HG03354 (cell line): Measurements from ENCODE around the gene UFD1.

Experiments used
- ATAC-seq: cut with Tn5 transposase; IDR thresholded peaks from one replicate; pipeline ENCODE4 v1.9.1; 2021; ENCODE audit warnings: mild to moderate bottlenecking; ENCODE audit not compliant: unreplicated experiment, poor library complexity, severe bottlenecking

UFD1 gene

GRCh38 chr22:19498154-19498865, 19.3 kb upstream of the UFD1 start:
- no peak for ATAC-seq

- no peak for ATAC-seq
Observed at GRCh38 chr22:19497245-19497644, 18.3 kb upstream of the UFD1 start.

- no peak for ATAC-seq
Observed at GRCh38 chr22:19496324-19496630, 17.3 kb upstream of the UFD1 start.

- ATAC-seq, result no peak
Observed at GRCh38 chr22:19495562-19496323, 16.8 kb upstream of the UFD1 start.

GRCh38 chr22:19494676-19495173, 15.7 kb upstream of the UFD1 start:
- ATAC-seq, result no peak

- ATAC-seq, result no peak
Observed at GRCh38 chr22:19494001-19494560, 15.1 kb upstream of the UFD1 start.

GRCh38 chr22:19492504-19493174, 13.6 kb upstream of the UFD1 start:
- no peak for ATAC-seq

- ATAC-seq, result no peak
Observed at GRCh38 chr22:19490628-19491230, 11.7 kb upstream of the UFD1 start.

GRCh38 chr22:19488884-19489843, 10.2 kb upstream of the UFD1 start:
- no peak for ATAC-seq

- no peak for ATAC-seq
Observed at GRCh38 chr22:19488285-19488684, 9.3 kb upstream of the UFD1 start.

GRCh38 chr22:19483481-19484244, 4.7 kb upstream of the UFD1 start:
- no peak for ATAC-seq

- no peak for ATAC-seq
Observed at GRCh38 chr22:19482297-19482696, 3.3 kb upstream of the UFD1 start.

GRCh38 chr22:19480789-19481188, 1.8 kb upstream of the UFD1 start:
- no peak for ATAC-seq

GRCh38 chr22:19480173-19480568, 1.2 kb upstream of the UFD1 start:
- no peak for ATAC-seq

GRCh38 chr22:19479355-19480172, 571 bp upstream of the UFD1 start, which contains the start of gene CDC45:
Gene CDC45, plus strand, starts transcription at chr22:19479920. Its CDS starts 49 bp downstream, at chr22:19479969.
- peak; percentile 90 for ATAC-seq

- no peak for ATAC-seq
Observed at GRCh38 chr22:19478045-19478900, 720 bp downstream of the UFD1 start.
